GM18505 (cell line): ENCODE data around the gene KRT3.

Source experiments
- ATAC-seq: cut with Tn5 transposase; IDR thresholded peaks from one replicate; pipeline ENCODE4 v1.9.1; 2021; ENCODE audit not compliant: unreplicated experiment
- POLR2A ChIP-seq: IDR thresholded peaks from 4 replicates; pipeline ENCODE4 v1.6.1; 2011; ENCODE audit warnings: borderline replicate concordance; ENCODE audit not compliant: insufficient read depth, insufficient read length; ENCODE audit errors: extremely low read depth

The KRT3 gene

DNA sequence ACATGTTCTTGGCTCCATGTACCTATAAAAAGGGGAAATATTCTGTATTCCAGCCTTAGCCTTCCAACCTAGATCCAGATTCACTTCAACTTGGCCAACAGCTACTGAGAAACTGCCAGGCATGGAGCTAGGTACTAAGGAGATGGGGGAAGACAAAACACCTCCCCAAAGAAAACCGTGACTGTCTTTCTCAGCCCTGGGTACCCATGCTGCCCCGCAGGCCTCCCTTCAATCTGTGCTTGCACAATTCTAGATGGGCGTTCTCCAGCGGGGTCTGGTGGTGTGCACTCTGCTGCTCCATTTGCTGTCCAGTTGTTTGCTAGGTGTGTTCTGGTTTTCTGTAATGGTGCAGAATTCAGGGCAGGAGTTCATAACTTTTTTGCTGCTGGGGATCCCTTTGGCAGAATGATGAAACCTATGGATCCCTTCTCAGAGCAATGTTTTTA lies 18.8 kb upstream of the KRT3 start:
- no peak for TF ChIP-seq POLR2A
- no peak for ATAC-seq

- no peak for TF ChIP-seq POLR2A
- ATAC-seq = no peak
These were observed 18.2 kb upstream of the KRT3 start, which contains the start of gene KRT4 for GRCh38 chr12:52813885-52814709. Gene KRT4 (minus strand): TSS chr12:52814116. CDS start chr12:52814058, 58 bp downstream.

GRCh38 chr12:52813203-52813819 lies 17.4 kb upstream of the KRT3 start:
- no peak for ATAC-seq
- no peak for TF ChIP-seq POLR2A

GRCh38 chr12:52812749-52813148 lies 16.8 kb upstream of the KRT3 start:
- ATAC-seq = no peak
- no peak for TF ChIP-seq POLR2A

DNA sequence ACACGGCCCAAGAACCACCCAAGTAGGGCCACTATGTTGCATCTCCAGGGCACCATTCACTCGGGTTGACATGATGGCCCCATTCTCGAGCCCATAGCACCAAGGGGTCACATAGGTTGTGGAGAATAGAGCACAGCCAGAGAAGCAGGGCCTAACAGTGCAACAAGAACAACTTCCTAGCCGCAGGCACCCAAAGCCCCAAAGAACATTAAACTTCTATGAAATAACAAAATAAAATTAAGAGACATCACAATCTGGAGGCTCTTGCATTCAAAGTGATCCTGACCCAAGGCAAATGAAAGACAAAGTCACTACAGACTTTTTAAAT lies 16.1 kb upstream of the KRT3 start:
- no peak for ATAC-seq
- no peak for TF ChIP-seq POLR2A

DNA sequence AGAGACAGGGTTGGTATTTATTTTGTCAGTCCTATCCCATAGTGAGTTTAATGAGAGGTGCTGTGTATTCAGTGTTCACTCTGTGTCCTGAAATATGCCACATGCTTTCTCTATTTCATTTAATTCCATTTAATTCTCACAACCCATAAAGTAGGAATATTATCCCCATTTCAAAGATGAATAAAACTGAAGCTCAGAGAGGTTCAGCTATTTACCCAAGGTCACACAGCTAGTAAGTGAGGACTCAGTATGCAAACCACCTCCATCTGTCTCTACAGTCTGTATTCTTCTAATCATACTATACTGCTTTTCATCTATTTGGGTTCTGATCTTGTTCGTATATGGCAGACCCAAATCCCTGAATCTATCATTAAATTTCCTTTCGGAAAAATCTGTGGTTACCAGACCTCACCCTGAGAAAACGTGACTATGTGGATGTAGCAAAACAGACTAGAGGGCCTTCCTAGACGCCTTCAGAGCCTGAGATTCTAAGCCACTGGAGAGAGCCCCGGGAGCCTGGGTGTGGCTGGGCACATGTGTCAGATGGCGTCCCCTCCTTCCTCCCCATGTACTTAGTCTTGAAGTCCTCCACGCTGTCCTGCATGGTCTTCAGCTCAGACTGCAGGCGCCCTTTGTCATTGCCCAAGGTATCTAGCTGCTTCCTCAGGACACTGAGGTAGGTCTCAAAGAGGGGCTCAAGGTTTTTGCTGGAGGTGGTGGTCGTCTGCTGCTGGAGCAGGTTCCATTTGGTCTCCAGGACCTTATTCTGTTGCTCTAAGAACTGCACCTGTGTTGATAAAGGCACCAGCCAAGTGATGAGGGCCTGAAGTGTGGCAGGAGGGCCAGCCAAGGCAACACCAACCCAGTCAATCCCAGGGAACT lies 15.5 kb upstream of the KRT3 start:
- TF ChIP-seq POLR2A = no peak
- ATAC-seq = no peak

DNA sequence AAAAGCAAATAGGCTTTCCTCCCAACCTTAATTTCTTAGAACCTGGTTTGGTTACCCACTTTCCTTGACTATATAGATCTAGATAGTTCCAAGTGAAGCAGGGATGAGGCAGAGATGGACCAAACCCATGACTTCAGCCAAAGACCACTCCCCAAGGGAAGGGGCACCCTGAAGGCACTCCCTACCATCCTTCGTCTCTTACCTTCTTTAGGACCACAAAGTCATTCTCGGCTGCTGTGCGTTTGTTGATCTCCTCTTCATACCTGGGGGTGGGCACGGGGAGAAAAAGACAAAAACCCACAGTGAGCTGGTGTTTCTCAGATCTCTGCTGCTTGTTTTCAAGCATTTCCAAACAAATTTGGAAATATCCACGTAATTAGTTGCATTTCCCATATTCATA lies 14.6 kb upstream of the KRT3 start:
- no peak for ATAC-seq
- no peak for TF ChIP-seq POLR2A

DNA sequence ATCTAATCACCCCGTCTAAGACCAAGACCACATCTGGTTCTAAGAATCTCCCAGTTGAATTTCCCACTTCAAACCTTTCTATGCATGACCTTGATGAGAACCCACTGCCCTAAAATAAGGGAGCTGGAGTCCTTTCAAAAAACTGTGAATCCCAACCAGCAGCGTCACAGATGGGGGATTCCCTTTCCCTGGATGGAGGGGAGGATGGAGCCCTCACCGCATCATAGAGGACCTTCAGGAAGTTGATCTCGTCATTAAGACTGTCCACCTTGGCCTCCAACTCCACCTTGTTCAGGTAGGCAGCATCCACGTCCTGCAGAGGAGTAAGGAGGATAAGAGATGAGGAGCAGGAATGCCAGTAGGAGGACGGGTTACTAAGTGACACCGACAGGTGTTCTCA lies 13.2 kb upstream of the KRT3 start:
- TF ChIP-seq POLR2A = no peak
- ATAC-seq = no peak

DNA sequence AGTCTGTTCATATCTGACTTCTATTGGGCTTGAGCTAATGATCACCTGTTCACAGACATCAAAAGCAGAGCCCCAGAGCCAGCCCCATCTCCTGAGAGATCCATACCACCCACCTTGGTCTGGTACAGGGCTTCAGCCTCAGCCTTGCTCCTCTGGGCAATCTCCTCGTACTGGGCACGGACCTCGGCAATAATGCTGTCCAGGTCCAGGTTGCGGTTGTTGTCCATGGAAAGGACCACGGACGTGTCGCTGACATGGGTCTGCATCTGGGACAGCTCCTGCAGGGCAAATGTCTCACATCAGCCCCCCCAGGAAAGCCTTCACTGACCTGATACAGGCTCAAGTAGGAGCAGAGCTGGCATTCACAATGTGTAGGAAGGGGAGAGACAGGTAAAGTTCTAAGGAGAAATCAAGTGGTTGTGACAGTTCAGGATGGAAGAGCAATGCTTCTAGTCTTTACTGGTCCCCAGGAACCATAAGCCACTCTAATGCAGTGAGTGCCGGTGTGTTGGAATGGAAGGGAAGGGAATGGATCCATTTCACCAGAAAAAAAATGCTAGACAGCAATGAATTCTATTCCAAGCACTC lies 12.8 kb upstream of the KRT3 start:
- TF ChIP-seq POLR2A = no peak
- no peak for ATAC-seq

DNA sequence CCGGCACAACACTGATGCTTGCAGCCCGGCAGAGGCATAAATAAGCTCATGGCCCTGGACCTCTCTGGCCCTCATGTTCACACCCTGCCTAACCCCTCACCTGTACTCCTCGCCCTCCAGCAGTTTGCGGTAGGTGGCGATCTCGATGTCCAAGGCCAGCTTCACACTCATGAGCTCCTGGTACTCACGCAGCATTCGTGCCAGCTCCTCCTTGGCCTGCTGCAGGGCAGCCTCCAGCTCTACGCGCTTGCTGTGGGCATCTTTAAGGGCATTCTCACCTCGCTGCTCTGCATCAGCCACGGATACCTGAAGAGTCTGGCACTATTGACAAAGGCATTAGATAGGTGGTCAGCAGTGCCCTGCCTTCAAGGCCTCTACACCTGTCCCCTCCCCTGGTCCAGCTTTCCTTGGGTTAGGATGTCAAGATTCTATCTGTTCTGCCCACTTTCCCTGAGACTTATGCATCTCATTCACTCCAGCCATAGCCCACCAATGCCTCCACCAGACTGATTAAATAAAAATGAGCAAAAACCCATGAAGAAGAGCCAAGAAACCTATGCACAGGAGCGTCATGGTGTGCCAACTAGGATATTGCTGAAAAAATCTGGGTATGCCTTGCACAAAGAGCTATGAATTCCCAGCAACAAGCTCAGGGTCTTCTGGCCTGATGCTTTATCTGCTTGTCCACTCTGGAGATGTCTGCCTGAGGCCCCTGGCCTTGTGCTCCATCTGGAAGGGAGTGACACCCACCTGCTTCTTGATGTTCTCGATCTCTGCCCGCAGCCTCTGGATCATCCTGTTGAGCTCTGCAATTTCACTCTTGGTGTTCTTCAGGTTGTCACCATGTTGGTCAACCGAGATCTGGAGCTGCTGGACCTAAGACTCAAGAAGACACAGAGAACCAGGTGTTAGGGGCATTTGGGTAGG lies 11.9 kb upstream of the KRT3 start:
- no peak for ATAC-seq
- TF ChIP-seq POLR2A = no peak

GRCh38 chr12:52806821-52807543 lies 11.1 kb upstream of the KRT3 start:
- TF ChIP-seq POLR2A = no peak
- no peak for ATAC-seq
